Measurements from ENCODE around the gene MAT2B. TPM values are rescaled to one million over a fixed set of nuclear protein-coding genes. Genes with fewer than 3 reads are reported as not detected.

The MAT2B gene
- total RNA-seq, 3 donors from 2014 or later = 53.8 to 67.6 (median 55.2) TPM

DNA sequence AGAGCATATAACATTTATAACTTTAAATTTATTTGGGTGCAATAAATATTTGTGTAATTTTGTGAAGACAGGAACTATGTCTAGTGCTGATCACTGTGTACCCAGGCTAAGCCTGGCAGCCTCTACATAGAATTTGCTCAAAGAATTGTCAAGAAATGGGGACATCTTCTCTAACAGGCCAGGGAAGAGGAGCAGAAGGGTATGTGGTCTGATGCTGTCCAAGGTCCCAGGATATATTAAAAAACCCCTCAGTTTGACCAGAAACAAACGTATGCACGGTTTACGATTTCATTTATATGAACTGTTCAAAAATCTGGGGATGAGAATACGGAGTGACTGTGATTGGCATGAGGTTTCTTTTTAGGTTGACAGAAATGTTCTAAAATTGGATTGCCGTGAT is 55.9 kb downstream of the MAT2B start:
- H3K27me3 Mint-ChIP-seq (ENCODE audit: low read depth) = peaks cover 37% of the 10 kb centered on the region
- H3K4me1 Mint-ChIP-seq (ENCODE audit: low read depth) = peaks cover 15% of the 10 kb centered on the region
- H3K36me3 Mint-ChIP-seq (ENCODE audit: insufficient read depth) = peaks cover 1% of the 10 kb centered on the region
- no peaks in the 10 kb centered on the region for H3K9me3 Mint-ChIP-seq
- DNase-seq = no peak
- ATAC-seq = no peak
- no peak overlapping the region for H3K4me3 Mint-ChIP-seq

DNA sequence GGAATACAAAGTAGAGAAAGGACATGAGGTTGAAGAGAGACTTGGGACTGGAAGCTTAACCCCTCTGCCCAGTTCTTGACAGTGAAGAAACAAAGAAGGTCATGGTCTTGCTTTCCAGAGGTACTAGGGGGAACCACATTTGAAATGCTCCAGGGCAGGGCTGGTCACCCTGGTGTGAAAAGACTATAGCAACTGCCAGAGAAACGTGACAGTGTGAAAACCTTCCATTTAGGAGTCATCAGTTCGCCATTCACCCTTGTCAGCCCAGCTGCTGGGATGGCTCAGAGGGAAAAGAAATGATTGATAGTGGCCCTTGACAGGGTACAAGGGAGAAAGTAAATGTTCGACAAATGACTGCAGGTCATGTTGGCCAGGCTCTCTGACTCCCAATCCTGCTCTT is 56.7 kb downstream of the MAT2B start:
- DNase-seq (no peak), ATAC-seq (no peak)
- Mint-ChIP-seq H3K27me3 (ENCODE audit: low read depth) (peaks cover 42% of the 10 kb centered on the region), H3K4me1 (ENCODE audit: low read depth) (peaks cover 21% of the 10 kb centered on the region), H3K36me3 (ENCODE audit: insufficient read depth) (no peaks in the 10 kb centered on the region), H3K4me3 (no peak overlapping the region), H3K9me3 (no peaks in the 10 kb centered on the region)

DNA sequence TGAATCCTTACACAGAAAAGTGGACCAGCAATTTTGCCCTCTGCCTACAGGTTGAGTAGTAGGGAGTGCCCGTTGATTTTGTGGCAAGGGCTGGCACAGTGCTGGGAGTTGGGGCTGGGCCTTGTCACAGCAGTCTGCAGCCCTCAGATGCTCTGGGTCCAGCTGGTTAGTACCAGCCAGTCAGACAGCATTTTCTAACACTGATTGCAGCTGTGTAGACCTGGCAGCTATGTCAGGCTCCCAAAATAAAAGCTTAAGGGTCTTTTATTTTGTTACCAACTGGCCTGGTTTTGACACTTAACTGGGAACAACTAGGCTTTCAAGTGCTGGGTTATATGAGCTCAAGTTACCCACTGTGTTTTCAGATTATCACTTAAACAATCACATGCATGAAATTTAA is 57.7 kb downstream of the MAT2B start:
- Mint-ChIP-seq H3K4me1 (ENCODE audit: low read depth) (peaks cover 24% of the 10 kb centered on the region), H3K4me3 (no peak overlapping the region), H3K27me3 (ENCODE audit: low read depth) (peaks cover 52% of the 10 kb centered on the region), H3K36me3 (ENCODE audit: insufficient read depth) (no peaks in the 10 kb centered on the region), H3K9me3 (no peaks in the 10 kb centered on the region)
- DNase-seq (no peak), ATAC-seq (no peak)

DNA sequence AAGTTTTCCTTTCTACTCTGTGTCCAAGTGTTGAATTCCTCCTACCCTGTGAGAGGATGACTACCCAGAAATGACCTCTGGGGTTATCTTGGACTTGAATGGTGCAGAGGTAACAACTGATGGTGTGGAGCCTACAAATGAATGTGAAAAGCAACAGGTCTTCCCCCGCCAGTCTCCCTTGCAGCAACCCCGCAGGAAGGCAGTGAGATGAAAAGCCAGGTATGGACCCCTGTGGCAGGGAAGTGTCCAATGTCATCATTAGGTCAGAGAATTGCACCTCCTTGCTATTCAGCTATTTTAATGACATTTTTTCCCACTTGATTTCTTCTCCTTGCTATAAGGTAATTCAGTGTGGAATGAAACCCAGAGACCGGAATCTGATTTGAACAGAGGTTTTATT is 58.5 kb downstream of the MAT2B start:
- Mint-ChIP-seq H3K9me3 (no peaks in the 10 kb centered on the region), H3K4me3 (no peak overlapping the region), H3K4me1 (ENCODE audit: low read depth) (peaks cover 24% of the 10 kb centered on the region), H3K36me3 (ENCODE audit: insufficient read depth) (no peaks in the 10 kb centered on the region), H3K27me3 (ENCODE audit: low read depth) (peaks cover 52% of the 10 kb centered on the region)
- no peak for ATAC-seq
- no peak for DNase-seq

DNA sequence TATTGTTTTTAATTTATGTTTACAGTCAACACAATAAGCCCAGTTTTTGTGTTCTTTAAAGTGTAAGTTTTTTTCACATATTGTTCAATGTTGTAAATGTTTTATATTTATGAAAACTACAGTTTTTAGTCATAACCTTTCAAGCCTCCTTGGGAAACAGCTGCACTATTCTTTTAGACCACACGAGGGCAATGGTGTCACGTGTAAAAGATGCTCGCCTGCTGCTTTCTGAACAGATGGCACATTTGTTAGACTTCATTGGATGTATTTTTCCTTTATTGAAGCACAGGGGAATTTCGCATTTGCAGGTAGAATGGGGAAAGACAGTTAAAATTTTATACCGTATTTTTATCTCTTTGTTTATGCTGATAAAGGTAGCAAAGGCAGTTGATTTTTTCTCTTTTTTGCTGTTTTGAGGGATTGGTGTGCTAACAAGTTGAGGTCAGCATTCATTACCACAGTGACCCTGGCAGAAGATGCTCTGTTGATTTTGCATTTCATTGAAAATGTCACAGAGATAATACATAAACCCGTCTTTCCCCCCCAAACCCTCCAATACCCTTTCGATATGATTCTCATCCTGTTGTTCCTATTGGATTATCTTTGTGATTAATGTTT is 59.0 kb downstream of the MAT2B start:
- no peak overlapping the region for H3K4me3 Mint-ChIP-seq
- ATAC-seq (no peak), DNase-seq (peak; percentile 56)
- no peaks in the 10 kb centered on the region for H3K36me3 Mint-ChIP-seq (ENCODE audit: insufficient read depth)
- no peaks in the 10 kb centered on the region for H3K9me3 Mint-ChIP-seq
- peaks cover 24% of the 10 kb centered on the region for H3K4me1 Mint-ChIP-seq (ENCODE audit: low read depth)
- H3K27me3 Mint-ChIP-seq (ENCODE audit: low read depth) = peaks cover 58% of the 10 kb centered on the region

DNA sequence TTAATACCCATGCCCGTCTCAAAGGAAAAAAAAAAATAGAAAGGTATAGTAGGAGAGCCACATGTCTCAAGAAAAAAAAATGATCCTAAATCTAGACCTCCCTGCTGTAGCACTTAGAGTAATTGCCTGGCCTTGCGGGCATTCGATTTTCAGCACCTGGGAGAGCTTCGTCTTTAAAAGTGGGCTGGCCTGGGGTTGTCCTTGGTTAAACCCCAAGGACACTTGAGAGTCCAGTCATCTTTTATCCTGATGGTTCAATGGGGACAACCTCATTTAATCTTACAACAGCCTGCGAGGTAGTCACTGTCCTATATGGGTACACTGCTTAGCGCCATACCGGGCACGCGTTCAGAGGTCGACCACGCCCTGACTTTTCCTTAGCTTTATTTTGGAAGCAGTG is 60.1 kb downstream of the MAT2B start:
- Mint-ChIP-seq H3K4me3 (peak overlapping the region; percentile 76), H3K4me1 (ENCODE audit: low read depth) (peaks cover 24% of the 10 kb centered on the region), H3K9me3 (no peaks in the 10 kb centered on the region), H3K27me3 (ENCODE audit: low read depth) (peaks cover 65% of the 10 kb centered on the region), H3K36me3 (ENCODE audit: insufficient read depth) (no peaks in the 10 kb centered on the region)
- DNase-seq = no peak
- no peak for ATAC-seq

DNA sequence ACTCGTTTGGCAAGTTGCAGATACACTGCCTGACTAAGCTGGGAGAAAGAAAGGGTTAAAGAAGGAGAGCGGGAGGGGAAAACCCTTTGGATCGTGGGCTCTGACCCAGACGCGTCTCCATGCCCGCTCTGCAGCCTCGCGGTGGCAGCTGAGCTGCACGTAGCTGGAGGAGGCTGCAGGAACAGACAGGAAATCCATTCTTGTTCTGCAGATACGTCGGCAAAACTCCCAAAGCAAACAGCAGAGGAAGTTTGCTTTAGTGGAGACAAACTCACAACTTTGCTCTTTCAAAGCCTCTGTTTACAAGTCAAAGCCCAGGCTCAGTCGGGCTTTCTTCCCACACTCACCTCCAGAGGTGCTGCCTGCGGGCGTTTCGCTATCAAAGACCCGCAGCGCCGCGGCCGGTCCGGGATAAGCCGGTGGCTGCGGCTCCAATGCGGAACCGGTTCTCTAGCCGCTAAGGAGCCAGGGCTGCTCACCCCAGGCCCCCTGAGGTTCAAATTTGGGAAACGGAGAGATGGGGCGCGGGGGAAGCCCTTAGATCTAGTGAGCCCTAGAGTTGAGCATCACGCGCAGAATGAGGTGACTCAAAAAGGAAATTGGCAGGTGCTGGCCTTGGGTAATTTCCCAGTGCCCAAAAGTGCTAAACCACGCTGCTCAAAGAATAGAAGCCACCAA is 60.7 kb downstream of the MAT2B start:
- peak overlapping the region; percentile 76 for H3K4me3 Mint-ChIP-seq
- ATAC-seq (peak; percentile 64 to 74), DNase-seq (peak; percentile 4)
- H3K27me3 Mint-ChIP-seq (ENCODE audit: low read depth) = peaks cover 65% of the 10 kb centered on the region
- H3K9me3 Mint-ChIP-seq = no peaks in the 10 kb centered on the region
- peaks cover 24% of the 10 kb centered on the region for H3K4me1 Mint-ChIP-seq (ENCODE audit: low read depth)
- H3K36me3 Mint-ChIP-seq (ENCODE audit: insufficient read depth) = no peaks in the 10 kb centered on the region

DNA sequence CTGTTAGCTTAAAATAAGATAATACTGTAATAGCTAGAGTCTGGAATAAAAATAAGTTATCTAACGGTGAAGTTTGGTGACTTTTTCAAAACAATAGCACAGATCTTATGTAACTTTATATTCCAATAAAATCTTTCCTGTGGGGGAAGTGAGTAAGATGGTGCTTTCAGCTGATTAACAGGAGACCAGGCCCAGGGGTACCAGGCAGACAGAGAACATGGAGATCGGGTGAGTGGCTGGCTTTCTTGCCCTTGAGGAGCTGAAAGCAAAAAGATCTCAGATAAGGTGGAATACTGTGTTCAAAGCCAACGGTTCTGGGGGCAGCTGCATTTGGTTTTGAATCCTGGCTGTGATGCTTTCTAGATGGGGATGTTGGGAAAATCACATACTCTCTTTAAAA is 61.3 kb downstream of the MAT2B start:
- DNase-seq = no peak
- Mint-ChIP-seq H3K27me3 (ENCODE audit: low read depth) (peaks cover 63% of the 10 kb centered on the region), H3K9me3 (no peaks in the 10 kb centered on the region), H3K36me3 (ENCODE audit: insufficient read depth) (no peaks in the 10 kb centered on the region), H3K4me1 (ENCODE audit: low read depth) (peaks cover 24% of the 10 kb centered on the region), H3K4me3 (peak overlapping the region; percentile 38)
- no peak for ATAC-seq

DNA sequence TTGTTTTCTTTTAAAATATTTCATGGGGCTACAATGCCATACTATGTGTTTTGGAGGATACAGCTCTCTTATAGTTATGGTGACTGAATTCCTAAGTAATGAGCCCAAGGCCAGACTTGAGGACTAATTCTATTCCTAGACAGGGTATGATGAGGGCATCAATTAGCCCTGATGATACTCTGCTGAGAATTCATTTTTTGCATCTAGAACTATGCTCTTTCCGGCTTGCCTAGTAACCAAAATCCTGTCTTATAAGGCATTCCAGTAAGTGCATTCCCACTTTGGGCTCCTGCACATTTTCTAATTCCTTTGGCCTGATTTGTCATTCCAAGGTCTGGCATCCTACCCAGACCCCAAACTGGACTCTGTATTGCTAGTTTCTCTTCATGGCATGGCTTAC is 62.4 kb downstream of the MAT2B start:
- Mint-ChIP-seq H3K4me1 (ENCODE audit: low read depth) (peaks cover 24% of the 10 kb centered on the region), H3K9me3 (no peaks in the 10 kb centered on the region), H3K27me3 (ENCODE audit: low read depth) (peaks cover 59% of the 10 kb centered on the region), H3K36me3 (ENCODE audit: insufficient read depth) (no peaks in the 10 kb centered on the region), H3K4me3 (no peak overlapping the region)
- ATAC-seq (no peak), DNase-seq (no peak)

Other genes with a start within 250 kb of the MAT2B start
- gene CCNG1, start 68.0 kb upstream of the MAT2B start, total RNA-seq = 10 to 100 TPM; 47.1 to 54.7 (median 52.6) TPM
- gene NUDCD2, start 45.5 kb upstream of the MAT2B start, total RNA-seq = 10 to 100 TPM; 41.5 to 51.5 (median 41.9) TPM
- gene HMMR, start 45.0 kb upstream of the MAT2B start, total RNA-seq = 1 to 10 TPM; 2.5 to 3.5 (median 3.1) TPM

Measured in activated T-cell treated with anti-CD3 and anti-CD28 coated beads, Interleukin-2, amount 50 U/mL, for 4 hours (primary cell).